Stimulated activated CD8-positive, alpha-beta memory T cell treated with anti-CD3 and anti-CD28 coated beads, Interleukin-2, amount 100 ng/mL, for 48 hours (primary cell): ENCODE results near the gene TPK1.

ENCODE experiments used
- DNase-seq, 2 donors: peaks; one replicate each; pipeline ENCODE4 v3.0.0-alpha.2; 2020; ENCODE audit warnings: low read depth in 2 of 2

The TPK1 gene

DNA sequence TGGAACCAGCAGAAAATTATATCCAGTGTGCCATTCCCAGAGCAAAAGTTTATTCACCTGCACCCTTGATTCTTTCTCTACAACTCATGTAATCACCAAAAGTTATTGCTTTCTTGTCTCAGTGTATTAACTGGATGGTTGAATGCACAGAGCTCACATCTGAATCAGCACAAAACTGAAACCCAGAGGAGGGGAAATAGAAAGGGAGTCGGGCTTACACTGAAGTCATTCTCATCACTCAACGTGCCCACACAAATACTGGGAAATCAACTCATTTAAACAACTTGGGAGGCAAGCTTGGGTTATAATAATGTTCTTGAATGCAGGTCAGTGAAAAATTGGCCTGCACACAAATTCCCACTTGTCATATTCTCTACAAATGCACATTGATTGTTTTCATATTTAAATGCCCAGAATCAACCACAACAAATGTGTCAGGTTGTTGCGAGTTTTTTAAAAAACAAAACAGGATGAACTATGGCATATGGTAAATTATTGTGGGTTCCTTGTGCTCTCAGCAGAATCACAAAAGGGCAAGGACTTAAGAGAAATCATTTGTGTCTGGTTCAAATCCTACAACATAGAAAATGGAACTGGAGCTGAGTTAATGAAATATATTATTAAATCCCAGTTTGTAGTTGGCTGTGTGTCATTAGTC is 306.5 kb downstream of the TPK1 start:
- DNase-seq: no peak

DNA sequence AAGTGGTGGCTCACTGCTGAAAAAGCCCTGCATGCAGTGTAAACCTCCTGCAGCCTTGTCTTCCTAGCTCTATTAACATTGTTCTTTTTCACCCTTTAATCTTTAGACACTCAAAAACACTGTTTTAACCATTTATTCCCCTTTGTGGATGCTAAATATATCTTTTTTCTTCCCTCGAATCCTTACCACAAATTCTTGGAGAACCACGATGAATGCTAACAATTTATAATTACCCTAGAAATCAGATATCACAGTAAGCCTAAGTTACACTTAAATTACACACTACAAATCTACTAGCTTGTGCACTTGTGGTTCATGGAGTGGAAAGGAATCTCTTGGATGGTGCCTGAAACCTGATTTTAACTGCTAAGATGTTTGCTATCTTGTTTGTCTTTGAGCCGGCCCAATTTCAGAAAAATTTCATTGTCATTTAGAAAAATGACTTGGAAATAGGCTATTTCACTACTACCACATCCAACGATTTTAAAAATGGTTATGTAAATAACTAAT is 307.3 kb downstream of the TPK1 start:
- DNase-seq: no peak

DNA sequence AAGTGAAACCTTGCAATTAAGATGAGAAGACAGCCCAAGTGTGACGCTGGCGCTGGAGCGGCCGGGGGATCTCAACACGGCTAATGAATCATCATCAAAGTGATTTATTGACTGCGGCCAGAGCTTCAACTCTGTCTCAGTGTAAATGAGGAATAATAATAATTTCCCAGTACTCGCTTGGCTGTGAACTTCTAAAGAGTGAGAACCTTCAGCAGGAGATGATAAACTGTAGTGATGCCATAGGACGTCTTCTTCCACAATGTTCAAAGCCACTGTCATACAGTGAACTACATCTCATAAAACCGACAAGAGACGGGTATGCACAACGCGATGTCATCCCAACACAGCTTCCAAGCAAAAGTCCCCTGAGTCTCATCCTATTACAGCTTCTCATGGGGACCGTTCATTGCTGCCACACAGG is 308.8 kb downstream of the TPK1 start:
- DNase-seq: no peak

DNA sequence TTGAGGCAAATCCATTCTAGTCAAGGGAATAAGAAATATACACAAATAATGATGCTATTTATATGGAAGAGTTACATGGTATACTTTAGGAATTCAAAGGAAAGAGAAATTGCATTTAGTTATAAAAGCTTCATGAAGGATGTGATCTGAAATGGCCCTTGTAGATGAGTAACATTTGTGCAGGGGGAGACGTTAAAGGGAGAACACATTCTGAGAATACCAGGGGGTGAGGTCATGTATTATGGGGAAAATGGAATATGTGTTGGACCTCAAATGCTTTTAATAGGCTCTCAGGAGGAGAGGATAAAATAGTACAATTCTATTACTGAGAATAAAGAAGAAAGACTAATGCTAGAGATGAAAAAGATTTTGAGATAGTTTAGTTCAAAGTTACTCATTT is 309.9 kb downstream of the TPK1 start:
- no peak for DNase-seq

DNA sequence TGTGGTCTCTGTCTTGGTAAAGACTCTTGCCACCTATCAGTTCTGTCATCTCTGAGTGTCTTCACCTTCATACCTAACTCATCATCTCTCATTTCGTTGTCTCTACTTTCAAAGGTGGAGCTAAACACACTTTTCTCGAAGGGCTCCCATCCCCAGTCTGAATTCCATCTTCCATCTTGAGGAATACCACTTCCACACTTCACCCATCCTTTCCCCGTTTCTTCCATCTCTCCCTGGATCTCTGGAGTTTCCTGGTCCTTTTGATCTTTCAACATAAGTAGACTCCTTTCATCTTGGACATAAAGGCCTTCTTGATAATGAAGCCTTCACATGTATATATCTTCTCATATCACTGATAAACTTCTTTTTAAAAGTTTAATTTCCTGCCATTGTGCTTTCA is 311.6 kb downstream of the TPK1 start:
- no peak for DNase-seq

DNA sequence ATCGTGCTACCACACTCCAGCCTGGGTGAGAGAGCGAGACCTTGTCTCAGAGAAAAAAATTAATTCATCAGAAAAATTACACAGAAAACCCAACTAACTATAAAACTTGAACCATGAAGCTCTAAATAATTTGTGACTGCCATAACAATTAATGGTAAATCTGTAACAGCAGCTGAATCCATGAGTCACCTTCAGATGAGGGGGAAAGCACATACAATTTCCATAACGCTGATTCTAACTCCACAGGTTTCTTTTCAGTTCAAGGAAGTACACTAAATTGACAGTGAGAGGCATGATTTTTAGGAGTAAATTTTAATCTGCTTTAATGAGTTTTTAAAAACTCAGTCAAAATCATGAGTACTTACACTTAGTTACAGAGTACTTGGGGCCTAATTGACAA is 312.2 kb downstream of the TPK1 start:
- DNase-seq: no peak

DNA sequence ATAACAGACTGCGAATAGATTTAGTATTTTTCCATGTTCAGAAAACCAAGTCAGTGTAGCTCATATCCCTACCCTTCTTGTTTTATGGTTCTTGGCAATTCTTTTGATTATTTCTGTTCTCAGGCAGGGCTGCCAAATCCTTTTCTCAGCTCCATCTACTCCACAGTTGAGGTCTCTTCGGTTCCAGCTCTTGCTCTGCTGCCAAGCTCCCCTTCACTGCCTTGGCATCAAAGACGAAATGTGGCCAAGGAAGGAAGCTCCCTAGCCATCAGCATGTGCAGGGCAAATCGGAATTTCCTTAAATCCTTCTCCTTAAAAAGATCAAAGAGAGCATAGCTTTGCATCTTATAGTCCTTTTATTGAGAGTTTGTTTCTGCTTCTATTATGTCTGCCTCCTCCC is 315.9 kb downstream of the TPK1 start:
- DNase-seq: no peak

DNA sequence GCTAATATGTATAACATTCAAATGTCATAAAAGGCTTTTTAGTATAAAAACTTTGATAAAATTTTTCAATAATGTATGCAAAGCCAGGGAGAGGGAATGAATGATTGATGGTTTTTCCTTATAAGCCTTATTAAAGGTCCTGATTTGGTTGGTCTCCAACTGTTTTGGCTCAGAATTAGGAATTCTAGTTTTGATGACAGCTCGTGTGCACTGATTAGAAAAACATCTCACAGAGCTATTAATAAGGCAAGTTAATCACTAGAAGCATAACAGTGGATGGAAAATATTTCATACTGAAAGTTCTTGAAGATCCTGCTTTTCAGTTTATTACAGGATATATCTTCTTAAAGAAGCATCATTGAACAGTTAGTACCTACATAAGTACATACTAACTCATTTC is 317.5 kb downstream of the TPK1 start:
- DNase-seq: no peak

DNA sequence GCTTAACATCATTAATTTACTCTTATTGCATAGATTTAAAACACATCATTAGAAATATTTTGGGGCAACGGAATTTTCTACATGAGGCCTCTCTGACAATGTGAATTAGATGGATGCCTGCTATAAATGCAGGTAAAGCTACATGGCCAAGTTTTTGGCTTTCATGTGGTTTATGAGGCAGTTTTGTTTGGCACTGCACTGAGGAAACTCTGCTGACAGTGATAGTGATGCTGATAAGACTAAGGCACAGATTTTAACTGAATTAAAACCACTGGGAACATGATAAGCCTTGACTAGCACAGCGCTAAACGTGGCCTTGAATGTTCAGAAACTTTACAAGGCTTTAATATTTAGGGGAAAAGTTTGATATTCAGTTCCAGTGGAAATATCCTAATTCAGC is 318.1 kb downstream of the TPK1 start:
- DNase-seq: no peak

DNA sequence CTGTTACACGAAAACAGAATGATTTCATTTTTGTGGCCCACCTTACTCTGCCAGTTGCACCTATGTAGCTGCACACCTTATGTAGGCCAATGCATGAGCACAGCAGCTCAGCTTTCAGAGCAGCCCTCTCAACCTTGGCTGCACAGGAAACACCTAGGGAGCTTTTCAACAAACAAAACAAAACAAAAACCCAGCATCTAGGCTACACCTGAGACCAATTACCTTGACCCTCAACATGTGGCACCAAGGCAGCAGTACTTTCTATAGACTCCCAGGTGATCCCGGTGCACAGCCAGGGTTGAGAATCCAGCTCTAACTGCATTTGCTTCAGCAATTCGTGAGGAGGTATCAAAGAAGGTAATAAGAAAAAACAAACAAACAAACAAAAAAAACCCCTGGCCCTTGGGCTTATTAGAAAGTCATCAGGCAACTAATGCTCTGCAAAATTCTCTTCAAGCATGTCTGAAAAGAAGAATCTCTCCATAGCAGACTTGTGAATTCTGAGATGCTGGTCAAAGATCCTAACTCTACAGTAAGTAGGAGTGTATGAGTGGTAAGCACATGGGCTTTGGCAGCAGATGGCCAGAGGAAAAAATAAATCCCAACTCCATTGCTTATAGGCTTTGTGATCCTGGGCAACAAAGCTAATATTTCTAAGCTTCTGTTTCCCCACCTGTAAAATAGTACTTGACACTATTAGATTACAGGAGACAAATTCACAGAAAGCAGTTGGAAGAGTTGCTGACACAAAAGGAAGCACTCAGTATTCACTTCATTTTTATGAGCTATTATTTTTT is 318.9 kb downstream of the TPK1 start:
- DNase-seq: no peak

DNA sequence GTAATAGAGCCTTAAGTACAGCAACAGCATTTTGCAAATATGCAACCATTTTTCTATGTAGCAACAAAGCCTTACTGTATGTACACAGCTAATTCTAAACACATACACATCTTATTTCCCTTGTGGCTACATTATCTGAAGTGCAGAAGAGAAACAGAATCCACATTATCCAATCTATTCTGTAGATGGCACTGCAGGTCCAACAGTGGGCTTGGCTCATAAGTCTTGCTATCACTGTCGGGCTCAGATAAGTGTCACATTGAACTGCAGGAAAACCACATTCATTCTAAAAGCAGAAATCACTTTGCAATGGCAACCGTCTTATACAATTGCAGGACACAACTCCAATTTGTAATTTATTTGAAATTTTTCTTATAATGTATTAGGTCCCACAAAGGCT is 322.5 kb downstream of the TPK1 start:
- no peak for DNase-seq

DNA sequence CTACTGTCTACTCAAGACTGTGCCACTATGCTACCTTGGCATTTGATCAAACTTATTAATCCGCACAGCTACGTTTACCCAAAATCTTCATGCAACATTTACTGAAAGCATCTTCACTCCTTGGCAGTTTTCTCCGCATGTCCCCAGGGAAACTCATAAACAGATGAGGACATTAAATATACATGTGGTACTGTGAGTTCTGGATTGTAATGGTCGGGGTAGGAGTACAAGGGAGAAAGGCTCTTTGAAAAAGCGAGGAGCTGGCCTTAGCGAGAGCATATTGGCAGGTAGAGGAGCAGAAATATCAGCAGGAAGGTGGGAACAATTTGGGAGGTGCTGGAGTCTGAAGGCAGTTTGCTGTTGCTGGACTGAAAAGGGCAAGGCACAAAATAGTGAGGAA is 325.2 kb downstream of the TPK1 start:
- DNase-seq: no peak

DNA sequence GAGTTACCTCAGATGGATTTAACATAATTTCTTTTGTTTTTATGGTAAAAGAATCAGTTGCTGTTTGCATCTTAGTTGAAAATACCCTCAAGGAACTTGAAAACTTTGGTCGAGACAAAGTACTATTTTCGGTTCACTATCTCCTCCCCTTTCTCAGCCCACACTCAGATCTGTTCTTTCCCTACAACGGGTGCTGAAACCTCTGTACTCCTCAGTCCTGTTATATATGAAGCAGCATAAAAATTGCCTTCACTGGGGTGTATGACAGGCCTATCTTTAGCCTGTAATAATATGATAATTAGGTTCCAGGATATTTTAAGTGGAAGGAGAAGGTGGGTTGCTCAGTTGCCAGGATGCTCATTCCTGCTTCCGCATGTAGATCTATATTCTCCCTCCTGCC is 327.2 kb downstream of the TPK1 start:
- no peak for DNase-seq

DNA sequence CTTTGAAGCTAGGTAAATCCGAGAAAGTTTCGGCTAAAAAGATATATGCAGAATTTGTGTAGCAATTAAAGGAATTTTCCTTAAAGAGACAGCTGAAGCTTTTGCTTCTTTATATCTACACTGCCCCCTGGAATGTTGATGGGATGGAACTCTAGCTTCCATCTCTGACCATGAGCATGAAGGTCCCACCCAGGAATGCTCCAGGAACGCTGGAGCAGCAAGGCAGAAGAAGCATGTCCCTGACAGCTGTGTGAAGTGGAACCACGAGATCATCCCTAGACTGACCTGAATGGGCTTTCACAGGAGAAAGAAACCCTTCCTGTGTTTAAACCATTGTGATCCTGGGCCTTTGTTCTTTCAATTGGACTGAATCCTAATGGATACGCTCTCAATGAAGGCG is 332.6 kb downstream of the TPK1 start:
- no peak for DNase-seq

DNA sequence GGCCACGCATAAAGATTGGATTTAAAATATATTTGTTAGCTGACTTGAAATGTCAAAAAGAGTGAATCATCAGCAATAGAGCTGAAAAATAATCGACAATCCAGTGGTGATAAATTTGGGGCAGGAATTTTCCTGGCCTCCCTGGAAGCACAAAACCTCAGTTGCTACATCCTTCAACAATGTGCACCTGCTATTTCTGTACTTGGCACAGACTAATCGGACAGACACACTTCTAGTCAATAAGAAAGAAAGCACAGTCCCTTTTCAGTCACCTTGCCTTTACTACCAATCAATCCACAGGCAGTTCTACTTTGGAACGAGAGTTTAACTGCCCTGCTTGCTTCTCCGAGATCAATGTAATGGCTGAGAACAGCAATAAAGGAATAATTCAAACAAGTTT is 335.6 kb downstream of the TPK1 start:
- DNase-seq: no peak

DNA sequence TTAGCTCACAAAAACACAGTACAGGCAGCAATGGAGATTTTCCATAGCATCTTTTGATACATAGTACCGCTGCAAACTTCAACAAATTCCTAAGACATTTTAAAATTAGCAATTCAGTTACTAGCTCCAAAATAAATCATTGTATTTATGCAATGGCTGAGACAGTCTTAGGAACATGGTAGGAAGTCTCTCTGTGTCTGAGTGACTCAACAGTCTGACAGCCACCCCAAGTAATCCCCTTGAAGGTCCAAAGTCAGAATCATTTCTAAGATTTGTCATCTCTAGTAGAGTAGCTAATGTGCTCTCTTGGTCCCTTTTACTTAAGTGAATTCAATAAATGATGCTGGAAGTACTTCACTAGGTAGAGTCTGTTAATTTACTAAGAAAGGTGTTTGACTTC is 338.6 kb downstream of the TPK1 start:
- no peak for DNase-seq

DNA sequence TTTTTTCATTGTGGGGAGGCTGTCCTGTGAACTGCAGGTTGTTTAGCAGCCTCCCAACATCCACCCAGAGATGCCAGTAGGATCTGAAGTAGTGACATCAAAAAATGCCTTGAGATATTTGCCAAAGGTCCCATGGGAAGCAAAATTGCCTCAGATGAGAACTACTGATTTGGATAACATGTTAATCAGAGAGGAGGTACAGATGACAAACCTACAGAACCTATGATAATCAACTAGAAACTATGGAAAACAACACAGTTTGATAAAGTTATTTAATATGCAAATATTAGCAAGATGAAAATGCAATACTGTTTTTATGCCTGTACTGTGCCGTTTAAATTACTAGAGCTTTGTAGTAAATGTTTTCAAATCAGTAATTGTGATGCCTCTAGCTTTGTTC is 341.5 kb downstream of the TPK1 start:
- DNase-seq: no peak

DNA sequence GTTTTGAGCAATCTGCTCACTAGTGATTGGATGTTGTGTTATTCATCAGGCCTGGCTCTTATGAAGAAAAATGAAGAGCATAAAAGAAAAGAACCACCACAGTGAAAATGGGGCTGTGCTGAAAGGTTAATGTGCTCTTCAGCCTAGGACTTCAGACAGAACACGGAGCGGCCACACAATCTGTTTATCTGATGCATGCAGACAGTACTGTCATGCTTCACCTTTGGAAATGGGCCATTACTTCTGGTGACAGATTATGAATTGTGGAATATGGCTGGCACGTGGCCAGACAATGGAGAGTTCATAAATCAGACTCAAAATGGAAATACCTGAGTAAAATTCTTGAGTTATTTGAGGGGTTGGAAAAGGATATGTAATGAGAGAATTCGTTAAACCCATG is 346.3 kb downstream of the TPK1 start:
- no peak for DNase-seq

DNA sequence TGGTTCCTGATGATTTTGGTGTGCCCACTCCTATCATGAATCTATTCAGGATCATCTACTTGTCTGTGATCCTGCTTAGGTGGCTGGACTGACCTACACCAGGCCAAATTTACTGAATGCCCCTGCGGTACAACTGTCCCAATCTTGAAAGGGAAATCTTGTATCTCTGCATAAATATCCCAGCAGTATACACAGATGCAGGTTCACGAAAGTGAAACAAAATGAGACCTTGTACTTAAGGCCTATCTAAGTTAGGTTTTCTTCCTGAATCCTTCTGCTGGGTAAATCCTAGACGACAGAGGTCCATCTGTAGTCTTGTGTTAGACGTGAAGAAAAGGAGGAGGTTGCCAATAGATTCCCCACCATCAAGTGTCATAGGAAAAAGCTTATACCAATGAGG is 346.9 kb downstream of the TPK1 start:
- no peak for DNase-seq

DNA sequence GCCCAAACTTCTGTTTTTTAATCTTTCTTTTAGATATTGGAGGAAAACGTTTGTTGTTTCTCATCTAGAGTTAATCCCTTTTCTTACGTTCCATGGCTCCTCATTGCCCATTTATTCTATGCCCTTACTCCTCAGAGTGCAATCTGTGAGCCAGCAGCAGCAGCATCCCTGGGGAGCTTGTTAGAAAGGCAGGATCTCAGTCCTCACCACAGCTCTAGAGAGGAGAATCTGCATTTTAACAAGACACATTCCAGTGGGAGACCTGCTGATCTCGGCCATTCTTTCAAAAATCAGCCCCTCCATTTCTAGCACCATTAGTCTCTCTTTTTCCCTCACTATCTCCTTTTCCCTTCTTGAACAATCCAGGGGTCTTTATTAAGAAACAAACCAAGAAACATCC is 348.0 kb downstream of the TPK1 start:
- no peak for DNase-seq

DNA sequence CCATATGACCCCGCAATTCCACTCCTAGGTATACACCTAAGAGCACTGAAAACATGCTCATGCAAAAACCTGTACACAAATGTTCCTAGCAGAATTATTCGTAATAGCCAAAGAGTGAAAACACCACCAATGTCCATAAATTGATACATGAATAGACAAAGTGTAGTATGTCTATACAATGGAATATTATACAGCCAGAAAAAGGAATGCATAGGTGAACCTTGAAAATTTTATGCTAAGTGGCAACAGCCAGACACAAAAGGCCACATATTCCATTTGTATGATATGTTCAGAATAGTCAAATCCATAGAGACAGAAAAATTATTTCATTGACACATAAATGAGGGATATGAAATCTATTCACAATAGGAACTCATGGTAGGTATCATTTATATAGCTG is 351.4 kb downstream of the TPK1 start:
- DNase-seq: no peak

DNA sequence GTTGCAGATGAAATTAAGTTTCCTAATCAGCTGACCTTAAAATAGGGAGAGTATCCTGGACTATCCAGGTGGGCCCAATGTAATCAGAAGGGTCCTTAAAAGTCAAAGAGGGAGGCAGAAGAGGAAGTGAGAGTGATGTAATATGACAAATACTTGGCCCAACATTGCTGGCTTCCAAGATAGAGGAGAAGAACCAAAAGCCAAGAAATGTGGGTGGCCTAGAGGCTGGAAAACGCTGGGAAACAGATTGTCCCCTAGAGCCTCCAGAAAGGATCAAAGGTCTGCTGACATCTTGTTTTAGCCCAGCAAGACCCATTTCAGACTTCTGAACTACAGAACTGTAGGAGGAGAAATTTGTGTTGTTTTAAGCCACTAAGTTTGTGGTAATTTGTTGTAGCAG is 352.7 kb downstream of the TPK1 start:
- no peak for DNase-seq

DNA sequence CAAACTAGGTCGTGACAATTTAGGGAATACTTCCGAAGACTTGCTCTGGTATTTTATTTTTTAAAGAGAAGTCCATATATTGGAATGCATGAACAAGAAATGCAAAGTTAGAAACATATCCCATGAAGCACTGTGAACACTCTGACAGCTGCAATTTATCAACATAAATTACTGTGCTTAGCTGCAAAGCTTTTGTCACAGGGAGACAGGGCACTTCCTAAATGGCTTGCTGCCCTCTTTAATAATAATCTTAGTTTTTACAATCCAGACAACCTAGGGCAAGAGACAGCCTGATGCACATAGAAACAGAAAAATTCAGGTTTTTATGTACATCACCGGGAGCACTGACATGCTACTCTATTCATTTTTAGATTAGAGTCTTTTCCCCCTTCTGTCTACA is 354.0 kb downstream of the TPK1 start:
- DNase-seq: no peak

DNA sequence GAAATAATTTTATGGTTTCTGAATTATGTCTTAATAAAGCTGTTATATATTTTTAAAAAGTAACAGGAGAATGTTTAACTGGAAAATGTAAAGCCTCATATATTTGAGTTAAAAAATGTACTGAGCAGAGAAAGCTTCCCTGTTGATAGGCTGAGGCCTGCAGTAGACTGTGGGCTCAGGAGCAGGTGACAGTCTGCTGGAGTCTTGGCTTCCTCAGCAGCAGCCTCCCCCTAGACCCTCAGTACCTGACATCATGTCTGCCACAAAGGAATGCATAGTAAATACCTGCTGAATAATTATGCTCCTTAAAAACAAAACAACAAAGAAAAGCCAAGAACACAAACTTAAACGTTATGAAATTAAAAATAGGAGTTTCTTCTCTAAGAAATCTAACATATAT is 358.5 kb downstream of the TPK1 start:
- DNase-seq: no peak
